Lower leg skin (tissue), 4 donors: ENCODE data around the gene MGLL. TPM values are rescaled to one million over a fixed set of nuclear protein-coding genes. Genes with fewer than 3 reads are reported as not detected.

ENCODE experiments used
- DNase-seq, 2 donors: peaks; one replicate each; pipeline ENCODE4 v3.0.0-alpha.2; 2019; ENCODE audit warnings: low spot score in 2 of 2
- H3K4me3 ChIP-seq: fragments of 200-600 bp; sonication (generic); 2 replicates; pipeline ENCODE4 v1.5.1; 2017; ENCODE audit warnings: mild to moderate bottlenecking, low read depth; ENCODE audit not compliant: poor library complexity, severe bottlenecking
- CTCF ChIP-seq, 3 donors: fragments of 450-650 bp; IDR thresholded peaks; one replicate each; pipeline ENCODE4 v1.5.1; 2016; ENCODE audit warnings: antibody characterized with exemption in 3 of 3, mild to moderate bottlenecking in 3 of 3, moderate library complexity in 2 of 3
- POLR2A ChIP-seq, 2 donors: fragments of 450-650 bp; IDR thresholded peaks; one replicate each; pipeline ENCODE4 v1.6.1; 2016 to 2017; ENCODE audit warnings: antibody characterized with exemption in 2 of 2, mild to moderate bottlenecking in 1 of 2, moderate library complexity in 1 of 2
- WGBS, 2 donors: methylation state at CpG; one replicate each; pipeline ENCODE4 v1.1.5; 2018; 5-methylcytosine and 5-hydroxymethylcytosine counted together
- intact Hi-C: fragments of 100-400 bp; cut with DNase I; formaldehyde crosslinking; loops from one replicate; pipeline ENCODE4 v1.15.0; 2023; ENCODE audit warnings: low total_unique reads
- total RNA-seq, 4 donors: library from RNA; depleted of rRNA; stranded (reverse); fragments of >200 nt; gene quantifications; one replicate each; pipeline ENCODE4 v1.1.0, GENCODE V29; 2016

The MGLL gene
- total RNA-seq, 4 donors from 2014 or later, result 44.0 to 57.4 (median 48.0) TPM

DNA sequence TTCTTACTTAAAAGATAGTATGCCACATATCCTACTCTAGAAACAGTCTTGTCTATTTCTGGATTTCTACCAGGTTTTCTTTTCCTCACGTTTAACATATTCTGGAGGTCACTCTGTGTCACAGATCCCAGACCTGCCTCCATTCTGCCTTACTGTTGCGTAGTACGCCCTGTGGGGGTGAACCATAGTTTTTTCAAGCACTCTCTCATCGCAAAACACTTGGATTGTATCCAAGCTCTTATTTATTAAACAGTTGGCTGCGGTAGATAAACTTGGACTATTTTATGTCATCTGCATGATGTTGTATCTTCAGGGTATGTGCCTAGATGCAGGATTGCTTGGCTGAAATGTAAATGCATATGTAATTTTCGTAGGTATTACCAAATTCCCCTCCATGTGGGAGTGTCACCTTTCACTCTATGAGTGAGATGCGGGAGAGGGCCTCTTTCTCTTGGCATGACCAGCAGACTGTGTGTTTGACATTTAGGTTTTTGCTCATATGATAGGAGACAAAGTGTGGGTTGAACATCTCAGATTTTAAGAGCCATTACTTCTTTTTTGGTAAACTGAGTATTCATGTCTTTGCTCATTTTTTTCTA, 93.8 kb downstream of the MGLL start:
- intact Hi-C loops, result no loop called here
- TF ChIP-seq CTCF (IDR thresholded peaks at IDR 0.05) (no peak), POLR2A (IDR thresholded peaks at IDR 0.05) (no peak)
- 64 to 76% methylated on average over 7 of the region's 7 CpGs for WGBS, 2 donors
- no peak overlapping the region for H3K4me3 ChIP-seq
- DNase-seq, result no peak

- intact Hi-C loops, result no loop called here
- 78 to 82% methylated on average over 3 of the region's 3 CpGs for WGBS, 2 donors
- H3K4me3 ChIP-seq, result no peak overlapping the region
- no peak for DNase-seq
- TF ChIP-seq CTCF (IDR thresholded peaks at IDR 0.05) (no peak), POLR2A (IDR thresholded peaks at IDR 0.05) (no peak)
Observed at GRCh38 chr3:127726894-127727293, 95.4 kb downstream of the MGLL start.

DNA sequence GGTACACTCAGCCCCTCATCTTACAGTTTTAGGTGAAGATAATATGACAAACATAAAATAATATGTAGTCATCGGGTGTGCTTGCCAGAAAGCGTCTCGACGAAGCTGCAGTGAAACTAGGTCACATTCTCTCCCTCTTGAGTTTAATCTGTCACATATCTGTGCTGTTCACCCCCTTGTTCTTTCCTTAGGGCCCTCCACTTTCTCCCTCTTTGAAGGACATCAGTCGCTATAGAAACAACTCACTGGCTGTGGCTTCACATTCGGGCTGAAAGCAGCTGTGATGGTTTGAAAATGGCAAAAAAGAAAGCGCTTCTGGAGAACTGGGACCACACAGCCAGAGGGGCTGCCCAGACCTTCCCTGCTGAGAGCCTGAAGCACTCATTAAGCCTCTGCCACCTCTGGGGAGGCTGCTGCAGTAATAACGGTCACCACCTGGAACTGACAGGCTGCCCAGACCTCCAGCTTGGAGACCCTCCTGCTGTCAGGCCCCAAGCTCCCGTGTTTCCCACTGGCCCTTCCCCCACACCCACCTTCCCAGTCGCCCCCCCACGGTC, 99.2 kb downstream of the MGLL start:
- 43 to 48% methylated on average over 11 of the region's 11 CpGs for WGBS, 2 donors

GRCh38 chr3:127722091-127722784, 100.1 kb downstream of the MGLL start:
- no peak for DNase-seq
- TF ChIP-seq CTCF (IDR thresholded peaks at IDR 0.05), result no peak
- TF ChIP-seq POLR2A (IDR thresholded peaks at IDR 0.05), result no peak
- intact Hi-C loops, result no loop called here
- no peak overlapping the region for H3K4me3 ChIP-seq
- 51 to 62% methylated on average over 13 of the region's 13 CpGs for WGBS, 2 donors

More for the DNA sequence above, 99.2 kb downstream of the MGLL start:
- no peak overlapping the region for H3K4me3 ChIP-seq
- intact Hi-C loops, result no loop called here
- TF ChIP-seq POLR2A (IDR thresholded peaks at IDR 0.05) (no peak), CTCF (IDR thresholded peaks at IDR 0.05) (no peak)
- DNase-seq, result no peak

GRCh38 chr3:127720985-127721935, 101.1 kb downstream of the MGLL start:
- WGBS, 2 donors, result 89% methylated on average over 17 of the region's 17 CpGs
- no peak for DNase-seq
- intact Hi-C loops, result no loop called here
- TF ChIP-seq CTCF (IDR thresholded peaks at IDR 0.05) (no peak), POLR2A (IDR thresholded peaks at IDR 0.05) (no peak)
- no peak overlapping the region for H3K4me3 ChIP-seq
